Epithelial cell of proximal tubule (primary cell): ENCODE measurements around the gene CBARP. TPM values are rescaled to one million over a fixed set of nuclear protein-coding genes. Genes with fewer than 3 reads are reported as not detected.

Source experiments
- DNase-seq: peaks from one replicate; pipeline ENCODE4 v3.0.0-alpha.2; 2011; ENCODE audit warnings: low read depth
- H3K4me3 ChIP-seq: 2 replicates; pipeline ENCODE4 v1.5.1; 2011; ENCODE audit warnings: low read depth, mild to moderate bottlenecking, low read length
- total RNA-seq: library from RNA; depleted of rRNA; stranded (reverse); fragments of >200 nt; gene quantifications from 2 replicates; pipeline ENCODE4 v1.2.3, GENCODE V29; 2015
- TF ChIP-seq, protein P1 (sequence below): conservative IDR thresholded peaks from 2 replicates; pipeline ENCODE4 v1.5.1; 2012; ENCODE audit warnings: low read depth, mild to moderate bottlenecking, low read length

CBARP gene
- total RNA-seq, 1 donor from 2014 or later, result 9.7 TPM

DNA sequence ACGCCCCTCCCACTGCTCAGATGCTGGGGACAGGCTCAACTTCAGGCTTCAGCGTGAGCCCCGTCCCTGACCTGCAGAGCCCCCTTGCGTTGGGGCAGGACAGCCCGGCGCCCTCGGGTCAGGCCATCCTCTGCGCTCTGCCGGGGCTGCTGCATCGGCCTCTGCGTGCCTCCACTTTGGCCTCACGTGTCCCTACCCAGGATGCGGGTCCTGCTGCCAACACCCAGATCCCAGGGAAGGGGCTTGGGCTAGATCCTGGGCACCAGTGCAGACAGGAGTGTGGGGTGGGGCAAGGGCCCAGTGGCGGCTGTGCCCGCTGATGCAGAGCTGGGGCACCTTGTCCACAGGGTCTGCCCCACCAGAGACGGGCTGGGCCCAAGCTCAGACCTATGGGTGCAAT lies 13.0 kb downstream of the CBARP start:
- TF ChIP-seq, protein P1, sequence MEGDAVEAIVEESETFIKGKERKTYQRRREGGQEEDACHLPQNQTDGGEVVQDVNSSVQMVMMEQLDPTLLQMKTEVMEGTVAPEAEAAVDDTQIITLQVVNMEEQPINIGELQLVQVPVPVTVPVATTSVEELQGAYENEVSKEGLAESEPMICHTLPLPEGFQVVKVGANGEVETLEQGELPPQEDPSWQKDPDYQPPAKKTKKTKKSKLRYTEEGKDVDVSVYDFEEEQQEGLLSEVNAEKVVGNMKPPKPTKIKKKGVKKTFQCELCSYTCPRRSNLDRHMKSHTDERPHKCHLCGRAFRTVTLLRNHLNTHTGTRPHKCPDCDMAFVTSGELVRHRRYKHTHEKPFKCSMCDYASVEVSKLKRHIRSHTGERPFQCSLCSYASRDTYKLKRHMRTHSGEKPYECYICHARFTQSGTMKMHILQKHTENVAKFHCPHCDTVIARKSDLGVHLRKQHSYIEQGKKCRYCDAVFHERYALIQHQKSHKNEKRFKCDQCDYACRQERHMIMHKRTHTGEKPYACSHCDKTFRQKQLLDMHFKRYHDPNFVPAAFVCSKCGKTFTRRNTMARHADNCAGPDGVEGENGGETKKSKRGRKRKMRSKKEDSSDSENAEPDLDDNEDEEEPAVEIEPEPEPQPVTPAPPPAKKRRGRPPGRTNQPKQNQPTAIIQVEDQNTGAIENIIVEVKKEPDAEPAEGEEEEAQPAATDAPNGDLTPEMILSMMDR, result no peak
- no peak overlapping the region for H3K4me3 ChIP-seq
- no peak for DNase-seq

DNA sequence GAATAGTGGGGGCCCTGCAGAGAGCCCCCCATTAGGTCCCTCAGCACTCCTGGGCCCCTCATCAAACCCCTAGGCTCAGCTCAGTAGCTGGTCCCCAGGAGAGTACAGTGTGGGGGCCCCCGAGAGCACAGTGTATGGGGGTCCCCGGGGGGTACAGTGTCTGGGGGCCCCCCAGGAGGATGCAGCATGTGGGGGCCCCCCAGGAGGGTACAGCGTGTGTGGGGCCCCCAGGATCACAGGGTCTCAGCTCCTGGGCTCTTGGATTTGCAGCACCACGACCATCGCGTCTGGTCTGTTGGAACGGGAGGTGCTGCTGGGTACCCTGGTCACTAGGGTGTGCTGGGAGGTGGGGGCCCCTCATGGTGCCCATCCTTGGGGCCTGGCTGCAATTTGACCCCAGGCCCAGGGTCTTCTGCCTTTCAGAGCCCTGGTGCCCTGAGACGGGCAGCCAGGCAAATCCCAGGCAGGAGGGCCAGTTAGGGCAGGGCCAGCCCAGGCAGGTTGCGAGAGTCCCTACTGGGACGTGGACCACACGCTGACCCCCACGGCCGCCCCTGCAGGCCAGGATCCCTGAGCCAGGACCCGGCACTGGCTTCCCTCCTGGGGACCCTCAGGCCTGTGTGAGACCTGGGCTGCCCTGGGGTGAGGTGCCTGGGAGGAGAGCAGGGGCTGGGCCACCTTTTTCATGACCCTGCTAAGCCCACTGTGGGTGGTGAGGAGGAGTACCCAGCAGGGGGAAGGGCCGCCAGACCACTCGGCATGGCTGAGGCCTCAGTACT lies 13.6 kb downstream of the CBARP start:
- H3K4me3 ChIP-seq, result no peak overlapping the region
- no peak for DNase-seq
- TF ChIP-seq, protein P1, result no peak

DNA sequence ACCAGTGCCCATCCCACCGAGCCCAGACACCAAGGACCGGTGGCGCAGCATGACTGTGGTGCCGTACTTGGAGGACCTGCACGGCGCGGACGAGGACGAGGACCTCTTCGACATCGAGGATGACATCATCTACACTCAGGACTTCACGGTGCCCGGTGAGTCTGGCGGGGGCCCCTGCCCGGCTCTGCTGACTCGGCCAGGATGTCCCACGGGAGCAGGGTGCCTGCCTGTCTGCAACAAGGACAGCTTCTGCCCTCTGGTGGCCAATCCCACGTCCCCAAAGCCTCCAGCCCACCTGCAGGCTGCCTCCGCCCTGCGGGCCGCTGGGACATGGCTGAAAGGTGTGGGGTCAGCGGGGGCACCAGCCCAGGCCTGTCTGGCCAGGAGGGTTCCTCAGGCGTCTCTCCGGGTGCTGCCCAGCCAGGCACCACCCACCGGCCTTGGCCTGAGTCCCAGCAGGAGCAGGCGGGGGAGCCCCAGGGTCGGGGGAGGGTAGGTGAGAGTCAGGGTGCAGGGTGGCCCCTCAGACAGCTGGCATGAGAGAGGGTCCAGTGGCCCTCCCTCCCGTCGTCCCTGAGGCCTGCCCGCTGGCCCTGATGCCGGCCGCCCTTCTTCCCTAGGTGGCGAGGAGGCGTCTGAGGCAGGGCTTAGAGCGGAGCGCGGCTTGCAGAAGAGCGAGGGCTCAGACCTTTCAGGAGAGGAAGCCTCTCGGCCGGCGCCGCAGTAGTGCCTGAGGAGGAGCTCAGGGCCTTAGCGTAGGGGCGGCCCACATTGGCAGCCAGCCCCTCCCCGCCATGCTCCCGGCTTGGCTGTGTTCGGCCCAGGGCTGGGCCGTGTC lies 14.6 kb downstream of the CBARP start:
- no peak overlapping the region for H3K4me3 ChIP-seq
- no peak for DNase-seq
- TF ChIP-seq, protein P1, result peak; percentile 51

DNA sequence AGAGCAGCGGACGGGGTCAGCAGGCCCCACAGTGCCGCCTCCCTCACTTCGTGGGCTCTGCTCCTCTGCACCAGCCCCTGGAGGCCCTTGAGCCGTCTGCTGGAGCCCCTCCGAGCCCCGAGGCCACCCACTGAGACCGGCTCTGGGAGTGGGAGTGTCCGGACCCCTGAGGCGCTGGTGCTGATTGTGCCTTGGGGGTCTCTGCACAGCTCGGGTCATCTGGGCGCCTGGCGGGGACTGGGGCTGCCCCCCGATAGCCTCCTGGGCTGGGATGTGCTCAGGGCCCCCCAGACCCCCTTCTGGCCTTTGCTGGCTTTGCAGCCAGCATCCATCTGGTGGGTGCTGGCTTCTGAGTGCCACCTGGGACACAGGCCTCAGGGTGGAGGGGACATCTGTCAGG lies 15.4 kb downstream of the CBARP start:
- no peak overlapping the region for H3K4me3 ChIP-seq
- no peak for DNase-seq
- TF ChIP-seq, protein P1, result no peak

DNA sequence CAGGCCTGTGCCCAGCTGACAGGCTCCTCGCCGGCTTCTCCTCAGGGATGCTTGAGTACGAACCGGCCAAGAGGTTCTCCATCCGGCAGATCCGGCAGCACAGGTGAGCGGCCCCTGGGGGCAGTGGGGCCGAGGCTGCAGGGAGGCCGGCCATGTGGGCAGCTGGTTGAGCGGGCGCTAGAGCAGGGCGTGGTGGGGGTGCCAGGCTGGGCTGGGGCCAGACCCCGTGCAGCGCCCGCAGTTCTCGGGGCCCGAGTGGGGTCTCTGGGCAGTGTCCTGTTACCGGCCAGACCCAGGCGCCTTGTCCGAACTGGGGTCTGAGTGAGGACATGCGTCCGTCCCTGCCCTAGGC lies 15.9 kb downstream of the CBARP start:
- DNase-seq, result no peak
- no peak overlapping the region for H3K4me3 ChIP-seq
- TF ChIP-seq, protein P1, result no peak

DNA sequence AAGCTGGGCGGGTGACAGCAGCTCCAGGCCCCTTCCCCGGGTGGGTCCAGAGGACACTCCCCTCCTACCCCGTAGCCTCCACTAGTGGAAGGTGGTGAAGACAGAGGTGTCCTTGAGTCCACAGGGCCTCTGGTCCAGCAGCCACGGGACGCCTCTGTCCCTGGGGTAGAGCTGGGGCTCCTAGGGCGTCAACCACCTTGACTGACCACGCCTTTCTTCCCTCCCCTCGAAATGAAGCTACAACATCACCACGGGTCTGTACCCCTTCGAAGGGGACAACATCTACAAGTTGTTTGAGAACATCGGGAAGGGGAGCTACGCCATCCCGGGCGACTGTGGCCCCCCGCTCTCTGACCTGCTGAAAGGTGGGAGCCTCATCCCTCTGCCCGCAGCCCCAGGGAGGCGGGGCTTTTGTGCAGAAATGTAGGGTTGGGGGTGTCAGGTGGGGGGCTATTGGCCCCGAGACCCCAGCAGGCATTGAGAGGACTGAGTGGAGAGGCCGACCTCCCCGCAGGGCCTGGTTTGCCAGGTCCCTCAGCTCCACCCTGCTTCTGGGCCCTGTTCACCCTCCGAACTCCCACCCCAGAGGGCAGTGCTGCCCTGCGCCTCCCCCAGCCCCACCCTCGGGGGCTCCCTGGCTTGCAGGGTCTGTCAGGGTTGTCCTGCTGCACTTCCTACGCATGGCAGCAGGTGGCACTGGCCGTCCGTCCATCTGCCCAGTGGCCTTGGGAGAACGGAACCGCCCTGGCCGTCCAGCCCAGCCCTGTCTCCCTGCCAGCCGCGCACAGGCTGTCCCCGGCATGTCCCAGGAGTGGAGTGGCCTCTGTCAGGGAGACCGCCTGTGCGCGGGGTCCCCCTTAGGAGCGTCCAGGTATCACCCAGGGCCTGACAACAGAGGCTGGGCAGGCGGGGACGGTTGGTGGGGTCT lies 16.6 kb downstream of the CBARP start:
- DNase-seq, result no peak
- no peak overlapping the region for H3K4me3 ChIP-seq
- TF ChIP-seq, protein P1, result peak; percentile 58
